ENCODE measurements around the gene RAG1.

DNA sequence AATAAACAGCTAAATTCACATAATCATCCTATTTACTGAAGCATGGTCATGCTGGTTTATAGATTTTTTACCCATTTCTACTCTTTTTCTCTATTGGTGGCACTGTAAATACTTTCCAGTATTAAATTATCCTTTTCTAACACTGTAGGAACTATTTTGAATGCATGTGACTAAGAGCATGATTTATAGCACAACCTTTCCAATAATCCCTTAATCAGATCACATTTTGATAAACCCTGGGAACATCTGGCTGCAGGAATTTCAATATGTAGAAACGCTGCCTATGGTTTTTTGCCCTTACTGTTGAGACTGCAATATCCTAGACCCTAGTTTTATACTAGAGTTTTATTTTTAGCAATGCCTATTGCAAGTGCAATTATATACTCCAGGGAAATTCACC lies 10.7 kb downstream of the RAG1 start:
- TF ChIP-seq, protein P1, sequence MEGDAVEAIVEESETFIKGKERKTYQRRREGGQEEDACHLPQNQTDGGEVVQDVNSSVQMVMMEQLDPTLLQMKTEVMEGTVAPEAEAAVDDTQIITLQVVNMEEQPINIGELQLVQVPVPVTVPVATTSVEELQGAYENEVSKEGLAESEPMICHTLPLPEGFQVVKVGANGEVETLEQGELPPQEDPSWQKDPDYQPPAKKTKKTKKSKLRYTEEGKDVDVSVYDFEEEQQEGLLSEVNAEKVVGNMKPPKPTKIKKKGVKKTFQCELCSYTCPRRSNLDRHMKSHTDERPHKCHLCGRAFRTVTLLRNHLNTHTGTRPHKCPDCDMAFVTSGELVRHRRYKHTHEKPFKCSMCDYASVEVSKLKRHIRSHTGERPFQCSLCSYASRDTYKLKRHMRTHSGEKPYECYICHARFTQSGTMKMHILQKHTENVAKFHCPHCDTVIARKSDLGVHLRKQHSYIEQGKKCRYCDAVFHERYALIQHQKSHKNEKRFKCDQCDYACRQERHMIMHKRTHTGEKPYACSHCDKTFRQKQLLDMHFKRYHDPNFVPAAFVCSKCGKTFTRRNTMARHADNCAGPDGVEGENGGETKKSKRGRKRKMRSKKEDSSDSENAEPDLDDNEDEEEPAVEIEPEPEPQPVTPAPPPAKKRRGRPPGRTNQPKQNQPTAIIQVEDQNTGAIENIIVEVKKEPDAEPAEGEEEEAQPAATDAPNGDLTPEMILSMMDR (IDR thresholded peaks at IDR 0.05), result no peak
- TF ChIP-seq POLR2A (IDR thresholded peaks at IDR 0.05), result no peak

Measured in body of pancreas (tissue), 4 donors.